AG09309 (cell line): ENCODE data around the gene GRIK4.

Experiments used
- DNase-seq: peaks from one replicate; pipeline ENCODE4 v3.0.0-alpha.2; 2010; ENCODE audit warnings: low read depth
- H3K4me3 ChIP-seq: 2 replicates; pipeline ENCODE4 v1.5.1; 2011; ENCODE audit warnings: mild to moderate bottlenecking, low read depth, low read length, moderate library complexity; ENCODE audit not compliant: control insufficient read depth
- CTCF ChIP-seq: IDR thresholded peaks from 2 replicates; pipeline ENCODE4 v1.5.1; 2011; ENCODE audit warnings: mild to moderate bottlenecking, low read depth, low read length, inconsistent platforms; ENCODE audit not compliant: insufficient read depth, control insufficient read depth; ENCODE audit errors: missing control alignments

Gene GRIK4

GRCh38 chr11:120832481-120833238 lies 321.1 kb downstream of the GRIK4 start:
- TF ChIP-seq CTCF: no peak
- H3K4me3 ChIP-seq: no peak overlapping the region
- DNase-seq: no peak

- no peak for DNase-seq
These were observed 323.2 kb downstream of the GRIK4 start for GRCh38 chr11:120834686-120835210.

GRCh38 chr11:120835601-120836228 lies 324.2 kb downstream of the GRIK4 start:
- no peak overlapping the region for H3K4me3 ChIP-seq
- no peak for DNase-seq
- TF ChIP-seq CTCF: no peak

More at GRCh38 chr11:120834686-120835210, 323.2 kb downstream of the GRIK4 start:
- TF ChIP-seq CTCF: no peak
- no peak overlapping the region for H3K4me3 ChIP-seq

GRCh38 chr11:120837696-120838095 lies 326.1 kb downstream of the GRIK4 start:
- no peak for TF ChIP-seq CTCF
- DNase-seq: no peak
- no peak overlapping the region for H3K4me3 ChIP-seq

GRCh38 chr11:120839201-120839600 lies 327.7 kb downstream of the GRIK4 start:
- no peak for TF ChIP-seq CTCF
- no peak overlapping the region for H3K4me3 ChIP-seq
- DNase-seq: no peak

- no peak for DNase-seq
- no peak overlapping the region for H3K4me3 ChIP-seq
- TF ChIP-seq CTCF: no peak
These were observed 328.4 kb downstream of the GRIK4 start for GRCh38 chr11:120839846-120840402.
